ENCODE results near the gene LRRC37A3. TPM values are rescaled to one million over a fixed set of nuclear protein-coding genes. Genes with fewer than 3 reads are reported as not detected.
"Not testable (repeated sequence)": the region's sequence is repeated elsewhere in the genome, so short reads cannot be mapped to it uniquely, and the experiment has no call there.

Gene LRRC37A3
- total RNA-seq, 1 experiment from 2014 or later = 9.8 TPM

DNA sequence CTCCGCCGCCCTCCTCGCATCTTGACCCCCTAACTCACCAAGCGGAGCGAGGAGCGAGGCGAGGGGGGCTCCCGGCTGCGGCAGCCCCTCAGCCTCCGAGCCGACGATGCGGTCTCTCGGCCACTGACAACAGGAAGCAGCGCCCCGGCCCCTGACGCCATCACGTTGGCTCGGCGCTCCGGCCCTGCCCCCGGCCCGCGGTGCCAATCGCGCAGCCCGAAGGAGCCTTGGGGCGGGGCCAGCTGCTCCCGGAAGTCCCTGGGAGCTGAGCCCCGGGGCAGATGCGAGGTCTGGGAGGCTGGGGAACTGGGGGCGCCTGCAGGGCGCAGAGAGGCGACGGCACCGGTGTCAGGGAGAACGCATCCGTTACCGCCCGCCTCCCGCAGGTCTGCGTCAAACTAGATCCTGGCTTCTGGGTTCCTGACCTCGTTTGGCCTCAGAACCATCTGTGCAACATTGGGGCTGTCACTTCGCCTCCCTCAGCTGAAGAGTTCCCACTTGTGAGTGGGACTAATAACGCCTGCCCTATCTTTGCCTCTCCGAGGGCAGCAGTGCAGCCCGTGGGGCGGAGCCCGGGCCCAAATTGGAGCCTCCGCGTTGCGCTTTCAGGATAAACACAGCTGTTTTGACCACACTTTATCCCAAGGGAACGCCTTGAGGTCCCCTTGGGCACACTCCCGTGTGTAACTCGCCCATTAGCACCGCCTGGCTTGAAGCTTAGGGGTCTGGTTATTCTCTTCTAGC is 82.1 kb downstream of the LRRC37A3 start:
- H3K27me3 ChIP-seq (ENCODE audit: insufficient read depth, low read depth); H3K79me2 ChIP-seq (ENCODE audit: low read depth); POLR2A ChIA-PET (ENCODE audit: unreplicated experiment); CTCF ChIA-PET; H3K9me3 ChIP-seq (ENCODE audit: insufficient read depth, low read depth); intact Hi-C loops (cut with micrococcal nuclease; ENCODE audit: unreplicated experiment); H3K9me2 ChIP-seq (ENCODE audit: insufficient read depth); H4K20me1 ChIP-seq (ENCODE audit: insufficient read depth); H3K27ac ChIP-seq; H3K36me3 ChIP-seq (ENCODE audit: low read depth): not testable (repeated sequence)
- H3F3A ChIP-seq (ENCODE audit: insufficient read depth, low read depth) = peaks cover 10% of the 10 kb centered on the region; the same call in 1 of the 2 replicates
- DNase-seq = peak; percentile 68 to 89
- peaks cover 20% of the 10 kb centered on the region for H3K4me1 ChIP-seq (replicated peaks; ENCODE audit: insufficient read depth)
- peak overlapping the region; percentile 66; the same call in 1 of the 2 replicates for H2AFZ ChIP-seq
- H3K4me3 ChIP-seq = peak overlapping the region; percentile 81
- BruUV-seq (replicated peaks) = TSS peak; percentile 76
- peak overlapping the region; percentile 84 for H3K4me2 ChIP-seq

DNA sequence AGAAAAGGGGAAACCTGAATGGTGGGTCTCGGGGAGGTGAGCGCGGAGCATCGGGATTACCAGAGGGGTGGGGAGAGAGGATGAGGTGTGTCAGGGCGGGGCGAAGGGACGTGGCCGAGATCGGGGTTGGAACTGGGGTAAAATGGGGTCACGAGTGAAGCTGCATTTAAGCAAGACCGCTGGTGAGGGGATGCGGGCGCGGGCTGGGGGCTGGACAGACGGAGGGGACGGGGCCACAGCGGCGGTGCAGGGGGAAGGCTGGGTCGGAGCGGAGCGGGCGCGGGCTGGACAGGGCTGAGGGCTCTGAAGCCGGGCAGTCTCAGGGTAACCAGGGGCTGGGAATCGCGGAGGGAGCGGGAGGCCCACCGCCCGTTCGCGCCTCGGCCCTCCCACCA is 82.7 kb downstream of the LRRC37A3 start:
- H3K9me2 ChIP-seq (ENCODE audit: insufficient read depth); H4K20me1 ChIP-seq (ENCODE audit: insufficient read depth); POLR2A ChIA-PET (ENCODE audit: unreplicated experiment); H3K27ac ChIP-seq; BruUV-seq (replicated peaks); CTCF ChIA-PET; intact Hi-C loops (cut with micrococcal nuclease; ENCODE audit: unreplicated experiment); H3K36me3 ChIP-seq (ENCODE audit: low read depth); H3K27me3 ChIP-seq (ENCODE audit: insufficient read depth, low read depth); H3K9me3 ChIP-seq (ENCODE audit: insufficient read depth, low read depth); H3K79me2 ChIP-seq (ENCODE audit: low read depth): not testable (repeated sequence)
- peak overlapping the region; percentile 81 for H3K4me3 ChIP-seq
- peak in 1 of 2 experiments; percentile 34 for DNase-seq
- H3K4me2 ChIP-seq = peak overlapping the region; percentile 84
- H3K4me1 ChIP-seq (replicated peaks; ENCODE audit: insufficient read depth) = peaks cover 20% of the 10 kb centered on the region
- H3F3A ChIP-seq (ENCODE audit: insufficient read depth, low read depth) = peaks cover 10% of the 10 kb centered on the region; the same call in 1 of the 2 replicates
- peak overlapping the region; percentile 66; the same call in 1 of the 2 replicates for H2AFZ ChIP-seq

DNA sequence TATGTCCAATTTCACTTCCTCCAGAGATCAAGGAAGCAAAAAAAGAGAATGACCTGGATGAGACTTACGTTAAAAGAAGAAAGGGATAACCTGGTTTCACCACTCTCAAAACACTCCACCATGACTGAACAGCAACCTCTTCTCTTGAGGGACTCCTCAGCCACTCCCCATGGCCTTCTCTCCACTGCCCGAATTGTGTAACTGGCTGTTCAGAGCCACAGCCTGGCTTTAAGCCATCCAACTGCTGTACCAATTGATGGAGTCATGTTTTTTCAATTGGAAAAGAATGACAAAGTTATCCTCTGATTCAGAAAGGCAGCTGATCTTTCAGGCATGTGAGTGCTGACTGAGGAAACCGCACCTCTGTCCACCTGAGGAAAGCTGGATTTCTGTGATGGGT is 85.2 kb downstream of the LRRC37A3 start:
- CTCF ChIA-PET; BruUV-seq (replicated peaks); H3K36me3 ChIP-seq (ENCODE audit: low read depth); H3K4me3 ChIP-seq; intact Hi-C loops (cut with micrococcal nuclease; ENCODE audit: unreplicated experiment); H3K9me2 ChIP-seq (ENCODE audit: insufficient read depth); H3K27me3 ChIP-seq (ENCODE audit: insufficient read depth, low read depth); POLR2A ChIA-PET (ENCODE audit: unreplicated experiment); H3K9me3 ChIP-seq (ENCODE audit: insufficient read depth, low read depth); H4K20me1 ChIP-seq (ENCODE audit: insufficient read depth); H3K79me2 ChIP-seq (ENCODE audit: low read depth); H2AFZ ChIP-seq: not testable (repeated sequence)
- Histone ChIP-seq H3K4me1 (replicated peaks; ENCODE audit: insufficient read depth) (peaks cover 29% of the 10 kb centered on the region), H3K4me2 (peak overlapping the region; percentile 31), H3F3A (ENCODE audit: insufficient read depth, low read depth) (peaks cover 10% of the 10 kb centered on the region; the same call in 1 of the 2 replicates), H3K27ac (peak overlapping the region; percentile 71; the same call in 1 of the 2 replicates)
- DNase-seq = peak; percentile 15 to 86

DNA sequence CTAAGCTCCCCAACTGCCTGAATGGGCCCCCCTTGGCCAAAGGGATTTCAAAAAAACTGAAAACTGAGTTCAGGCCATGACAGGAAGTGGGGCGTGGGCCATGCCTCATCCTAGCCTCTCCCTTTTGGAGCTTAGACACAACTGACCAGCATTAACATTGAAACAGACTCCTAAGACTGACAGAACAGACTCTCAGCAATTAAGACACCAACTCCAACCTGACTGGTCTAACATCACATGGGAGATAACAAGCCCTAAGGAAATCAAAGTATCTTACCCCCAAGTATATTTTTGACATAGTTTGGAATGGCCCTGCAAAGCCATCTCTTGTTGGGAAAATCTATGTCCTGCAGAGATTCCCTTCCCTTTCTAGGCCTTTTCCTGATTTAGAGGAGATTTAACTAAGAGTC is 88.6 kb downstream of the LRRC37A3 start:
- BruUV-seq (replicated peaks); H3K27ac ChIP-seq; H3K9me3 ChIP-seq (ENCODE audit: insufficient read depth, low read depth); H3K27me3 ChIP-seq (ENCODE audit: insufficient read depth, low read depth); H2AFZ ChIP-seq; CTCF ChIA-PET; H3K79me2 ChIP-seq (ENCODE audit: low read depth); H3K36me3 ChIP-seq (ENCODE audit: low read depth); intact Hi-C loops (cut with micrococcal nuclease; ENCODE audit: unreplicated experiment); H4K20me1 ChIP-seq (ENCODE audit: insufficient read depth); DNase-seq; H3K9me2 ChIP-seq (ENCODE audit: insufficient read depth); H3K4me3 ChIP-seq: not testable (repeated sequence)
- 0 out of 2 replicates have a peak overlapping the region, but pooled peaks have one; percentile 16 for H3K4me2 ChIP-seq
- H3K4me1 ChIP-seq (replicated peaks; ENCODE audit: insufficient read depth) = peaks cover 26% of the 10 kb centered on the region
- H3F3A ChIP-seq (ENCODE audit: insufficient read depth, low read depth) = peaks cover 10% of the 10 kb centered on the region; the same call in 1 of the 2 replicates
- POLR2A ChIA-PET (ENCODE audit: unreplicated experiment) = interaction anchor here (0.6 kb wide), 1 partner anchor 334 kb away, joined by 4 read pairs; no protein-coding TSS in a partner anchor

DNA sequence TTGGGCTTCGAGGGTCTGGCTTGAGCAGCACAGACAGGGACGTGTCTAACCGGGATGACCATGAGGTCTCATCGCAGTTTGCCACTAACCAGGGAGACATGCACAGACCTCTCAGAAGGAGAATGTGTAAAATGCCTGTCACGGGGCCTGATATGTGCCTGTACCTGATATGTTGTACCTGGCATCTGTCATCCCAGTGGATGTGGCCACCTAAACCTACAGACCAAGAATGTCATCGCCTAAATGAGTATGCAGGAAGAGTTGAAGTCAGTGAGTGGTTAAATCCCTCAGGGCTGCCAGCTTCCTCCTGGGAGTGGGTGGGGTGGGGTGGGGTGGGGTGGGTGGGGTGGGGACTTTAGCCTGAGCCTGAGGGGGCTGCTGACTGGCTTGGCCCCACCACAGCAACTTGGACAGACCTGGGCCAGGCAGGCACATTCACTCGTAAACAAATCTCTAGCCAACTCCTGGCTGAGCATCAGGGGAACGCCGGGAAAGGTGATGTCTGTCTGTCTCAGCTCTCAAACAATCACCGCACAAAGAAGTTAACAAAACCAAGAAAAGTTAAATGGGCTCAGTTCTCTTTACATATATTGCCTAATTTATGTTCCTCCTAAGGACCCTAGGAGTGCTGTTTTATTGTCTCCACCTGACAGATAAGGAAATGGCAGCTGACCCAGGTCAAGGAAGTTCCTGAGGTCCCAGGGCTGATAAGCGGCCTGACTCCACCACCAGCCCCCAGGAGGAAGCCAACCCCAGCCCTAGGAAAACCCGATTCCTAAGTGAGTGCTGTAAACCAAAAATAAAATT is 89.3 kb downstream of the LRRC37A3 start:
- peaks cover 25% of the 10 kb centered on the region for H3K4me1 ChIP-seq (replicated peaks; ENCODE audit: insufficient read depth)
- H3K9me2 ChIP-seq (ENCODE audit: insufficient read depth); H3K27ac ChIP-seq; H3F3A ChIP-seq (ENCODE audit: insufficient read depth, low read depth); BruUV-seq (replicated peaks); CTCF ChIA-PET; H3K79me2 ChIP-seq (ENCODE audit: low read depth); H3K4me2 ChIP-seq; intact Hi-C loops (cut with micrococcal nuclease; ENCODE audit: unreplicated experiment); H3K36me3 ChIP-seq (ENCODE audit: low read depth); H3K9me3 ChIP-seq (ENCODE audit: insufficient read depth, low read depth); DNase-seq; H3K27me3 ChIP-seq (ENCODE audit: insufficient read depth, low read depth); H2AFZ ChIP-seq; H4K20me1 ChIP-seq (ENCODE audit: insufficient read depth); H3K4me3 ChIP-seq: not testable (repeated sequence)
- POLR2A ChIA-PET (ENCODE audit: unreplicated experiment) = interaction anchor here (0.6 kb wide), 1 partner anchor 335 kb away, joined by 4 read pairs; no protein-coding TSS in a partner anchor

DNA sequence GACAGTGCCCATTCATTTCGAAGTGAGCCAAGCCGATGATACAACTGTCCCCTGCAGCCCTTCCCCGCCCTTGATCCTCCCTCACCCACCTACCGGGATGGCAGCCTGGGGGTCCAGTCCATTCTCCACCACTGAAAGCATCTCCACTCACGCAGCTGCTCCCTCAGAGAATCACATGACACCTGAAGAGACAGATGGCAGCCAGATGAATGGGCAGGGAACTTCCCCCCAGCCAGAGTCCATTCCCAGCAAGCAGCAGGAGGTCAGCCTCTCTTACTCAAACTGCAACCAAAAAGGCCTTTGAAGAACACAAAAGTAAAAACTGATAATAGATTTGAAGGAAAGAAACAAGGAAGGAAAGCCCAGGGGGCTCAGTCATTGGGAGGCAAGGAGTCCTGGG is 90.2 kb downstream of the LRRC37A3 start:
- H3K4me2 ChIP-seq; H3K27me3 ChIP-seq (ENCODE audit: insufficient read depth, low read depth); H3K36me3 ChIP-seq (ENCODE audit: low read depth); DNase-seq; H3K79me2 ChIP-seq (ENCODE audit: low read depth); POLR2A ChIA-PET (ENCODE audit: unreplicated experiment); H3F3A ChIP-seq (ENCODE audit: insufficient read depth, low read depth); H2AFZ ChIP-seq; BruUV-seq (replicated peaks); H4K20me1 ChIP-seq (ENCODE audit: insufficient read depth); H3K27ac ChIP-seq; H3K9me2 ChIP-seq (ENCODE audit: insufficient read depth); H3K4me3 ChIP-seq; CTCF ChIA-PET; H3K9me3 ChIP-seq (ENCODE audit: insufficient read depth, low read depth); intact Hi-C loops (cut with micrococcal nuclease; ENCODE audit: unreplicated experiment): not testable (repeated sequence)
- H3K4me1 ChIP-seq (replicated peaks; ENCODE audit: insufficient read depth) = peaks cover 17% of the 10 kb centered on the region

DNA sequence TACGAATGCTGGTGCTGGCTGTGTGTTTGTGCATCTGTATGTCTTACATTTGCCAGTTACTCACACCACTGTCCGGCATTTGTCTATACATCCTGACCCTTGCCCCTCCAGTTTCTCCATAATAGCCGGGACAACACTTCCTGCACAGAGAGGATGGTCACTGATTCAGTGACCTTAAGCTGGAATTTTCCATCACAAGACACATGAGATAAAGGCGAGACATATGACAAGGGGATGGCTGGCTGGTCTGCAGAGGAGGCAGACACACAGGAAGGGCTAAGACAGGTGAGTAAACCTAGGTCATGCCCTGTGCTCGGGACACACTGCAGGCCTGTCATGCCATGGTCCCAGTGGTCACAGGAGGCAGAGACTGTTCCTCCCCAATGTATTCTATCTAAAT is 100.4 kb downstream of the LRRC37A3 start:
- CTCF ChIA-PET; POLR2A ChIA-PET (ENCODE audit: unreplicated experiment); H3K36me3 ChIP-seq (ENCODE audit: low read depth); H4K20me1 ChIP-seq (ENCODE audit: insufficient read depth); H3K79me2 ChIP-seq (ENCODE audit: low read depth); H3K9me3 ChIP-seq (ENCODE audit: insufficient read depth, low read depth); H3K27me3 ChIP-seq (ENCODE audit: insufficient read depth, low read depth); H2AFZ ChIP-seq; H3K4me3 ChIP-seq; BruUV-seq (replicated peaks); intact Hi-C loops (cut with micrococcal nuclease; ENCODE audit: unreplicated experiment); H3K4me2 ChIP-seq; H3K9me2 ChIP-seq (ENCODE audit: insufficient read depth); DNase-seq; H3K27ac ChIP-seq: not testable (repeated sequence)
- Histone ChIP-seq H3K4me1 (replicated peaks; ENCODE audit: insufficient read depth) (peaks cover 42% of the 10 kb centered on the region), H3F3A (ENCODE audit: insufficient read depth, low read depth) (peaks cover 20% of the 10 kb centered on the region; the same call in 1 of the 2 replicates)

Measured in PC-9 (cell line).